Liver (tissue), 9 donors: ENCODE data around the gene DIS3L2. TPM values are rescaled to one million over a fixed set of nuclear protein-coding genes. Genes with fewer than 3 reads are reported as not detected.

ENCODE experiments used
- DNase-seq: peaks from one replicate; pipeline ENCODE4 v3.0.0-alpha.2; 2017; ENCODE audit warnings: low spot score
- H3K27ac ChIP-seq, 2 donors: one replicate each; pipeline ENCODE4 v1.7.0; 2013; ENCODE audit warnings: inconsistent platforms in 2 of 2, low read length in 2 of 2, control low read depth in 1 of 2, low read depth in 1 of 2, mild to moderate bottlenecking in 1 of 2
- H3K27me3 ChIP-seq, 4 donors: one replicate each; pipeline versions ENCODE4 v1.6.1 to v1.7.0; 2013; ENCODE audit warnings: low read length in 3 of 4, inconsistent platforms in 1 of 4, mild to moderate bottlenecking in 1 of 4, moderate library complexity in 1 of 4; ENCODE audit not compliant: control insufficient read depth in 4 of 4, insufficient read depth in 4 of 4
- H3K36me3 ChIP-seq, 4 donors: one replicate each; pipeline versions ENCODE4 v1.6.1 to v1.7.0; 2013; ENCODE audit warnings: low read length in 3 of 4, mild to moderate bottlenecking in 3 of 4, low read depth in 1 of 4, moderate library complexity in 1 of 4; ENCODE audit not compliant: control insufficient read depth in 4 of 4, insufficient read depth in 3 of 4
- H3K4me1 ChIP-seq, 4 donors: one replicate each; pipeline versions ENCODE4 v1.6.1 to v1.7.0; 2013; ENCODE audit warnings: low read length in 3 of 4, mild to moderate bottlenecking in 3 of 4, moderate library complexity in 1 of 4; ENCODE audit not compliant: control insufficient read depth in 4 of 4, insufficient read depth in 4 of 4
- H3K4me3 ChIP-seq, 3 donors: one replicate each; pipeline versions ENCODE4 v1.6.1 to v1.7.0; 2013; ENCODE audit warnings: low read length in 3 of 3, control low read depth in 1 of 3, low read depth in 1 of 3, mild to moderate bottlenecking in 1 of 3
- H3K9ac ChIP-seq, 2 donors: one replicate each; pipeline ENCODE4 v1.7.0; 2013; ENCODE audit warnings: low read length in 2 of 2, mild to moderate bottlenecking in 2 of 2, moderate library complexity in 2 of 2, control low read depth in 1 of 2, low read depth in 1 of 2
- H3K9me3 ChIP-seq, 4 donors: one replicate each; pipeline versions ENCODE4 v1.6.1 to v1.7.0; 2013; ENCODE audit warnings: low read length in 3 of 4; ENCODE audit not compliant: control insufficient read depth in 4 of 4
- ATF3 ChIP-seq: IDR thresholded peaks from 2 replicates; pipeline ENCODE4 v1.6.1; 2016; ENCODE audit warnings: antibody characterized with exemption
- EGR1 ChIP-seq, 2 donors: IDR thresholded peaks; 2 replicates each; pipeline ENCODE4 v1.6.1; 2016 to 2018; ENCODE audit warnings: antibody characterized with exemption in 2 of 2, low read depth in 2 of 2
- FOXA1 ChIP-seq: IDR thresholded peaks from 2 replicates; pipeline ENCODE4 v1.6.1; 2016; ENCODE audit warnings: antibody characterized with exemption
- GABPA ChIP-seq, 2 donors: IDR thresholded peaks in 1 of 2; conservative IDR thresholded peaks in 1 of 2; 2 replicates each; pipeline ENCODE4 v1.6.1; 2016; ENCODE audit warnings: antibody characterized with exemption in 2 of 2, mild to moderate bottlenecking in 1 of 2, moderate library complexity in 1 of 2
- HNF4A ChIP-seq, 2 donors: conservative IDR thresholded peaks; 2 replicates each; pipeline ENCODE4 v1.6.1; 2016; ENCODE audit warnings: antibody characterized with exemption in 2 of 2, mild to moderate bottlenecking in 2 of 2
- JUND ChIP-seq, 2 donors: IDR thresholded peaks; 2 replicates each; pipeline ENCODE4 v1.6.1; 2016; ENCODE audit warnings: antibody characterized with exemption in 2 of 2
- MAX ChIP-seq: IDR thresholded peaks from 2 replicates; pipeline ENCODE4 v1.6.1; 2016; ENCODE audit warnings: antibody characterized with exemption
- RAD21 ChIP-seq, 2 donors: IDR thresholded peaks; 2 replicates each; pipeline ENCODE4 v1.6.1; 2016; ENCODE audit warnings: antibody characterized with exemption in 2 of 2, mild to moderate bottlenecking in 2 of 2
- REST ChIP-seq: IDR thresholded peaks from 2 replicates; pipeline ENCODE4 v1.6.1; 2016; ENCODE audit warnings: antibody characterized with exemption, mild to moderate bottlenecking
- TAF1 ChIP-seq: conservative IDR thresholded peaks from 2 replicates; pipeline ENCODE4 v1.6.1; 2016; ENCODE audit warnings: antibody characterized with exemption, mild to moderate bottlenecking
- YY1 ChIP-seq: IDR thresholded peaks from 2 replicates; pipeline ENCODE4 v1.6.1; 2016; ENCODE audit warnings: antibody characterized with exemption, mild to moderate bottlenecking
- ZBTB33 ChIP-seq: IDR thresholded peaks from 2 replicates; pipeline ENCODE4 v1.6.1; 2016; ENCODE audit warnings: antibody characterized with exemption
- WGBS: extraction: QIAGEN DNeasy Blood & Tissue Kit; methylation state at CpG from one replicate; pipeline ENCODE4 v1.1.7; 2013; 5-methylcytosine and 5-hydroxymethylcytosine counted together
- polyA plus RNA-seq, 2 donors: library from polyadenylated mRNA; stranded (reverse) in 1 of 2; unstranded in 1 of 2; fragments of 200-250 nt in 1 of 2; fragments of >200 nt in 1 of 2; fragmentation: Nextera tagmentation in 1 of 2; extraction: Ambion mirVana in 1 of 2; gene quantifications; one replicate each; pipeline versions ENCODE4 v1.2.1 to v1.2.3, GENCODE V29; 2013 to 2015
- total RNA-seq, 2 donors: library from RNA; depleted of rRNA; stranded (reverse); fragments of >200 nt; gene quantifications; one replicate each; pipeline ENCODE4 v1.2.3, GENCODE V29; 2014
- donor health status: healthy.
- donor health status: healthy.
- donor health status: healthy.
- donor health status: healthy.
- donor health status: healthy.

Gene DIS3L2
- total and polyA plus RNA-seq, 4 donors, result 5.7 to 21.5 (median 8.8) TPM

GRCh38 chr2:232299927-232300674, 338.6 kb downstream of the DIS3L2 start:
- no peak overlapping the region for H3K9ac ChIP-seq
- 94% methylated on average over 6 of the region's 6 CpGs for WGBS
- no peak for TF ChIP-seq YY1
- TF ChIP-seq REST, result no peak
- no peak for TF ChIP-seq GABPA (IDR thresholded peaks at IDR 0.05 in 1 of 2, conservative IDR thresholded peaks at IDR 0.05 in 1 of 2)
- no peak for TF ChIP-seq TAF1
- no peak for TF ChIP-seq JUND (IDR thresholded peaks at IDR 0.05)
- no peak for TF ChIP-seq FOXA1
- no peak for TF ChIP-seq RAD21 (IDR thresholded peaks at IDR 0.05)
- no peak for TF ChIP-seq ATF3
- TF ChIP-seq HNF4A (conservative IDR thresholded peaks at IDR 0.05), result no peak
- no peak for TF ChIP-seq EGR1 (IDR thresholded peaks at IDR 0.05; ENCODE audit: low read depth in 2 of 2)
- TF ChIP-seq MAX, result no peak

GRCh38 chr2:232300894-232301387, 339.4 kb downstream of the DIS3L2 start:
- WGBS, result 75% methylated on average over 6 of the region's 6 CpGs
- Histone ChIP-seq H3K4me1 (no peaks in the 10 kb centered on the region), H3K9ac (no peak overlapping the region), H3K27ac (no peak overlapping the region), H3K36me3 (peaks cover 0 to 15% (median 5%) of the 10 kb centered on the region in 4 donors), H3K27me3 (no peaks in the 10 kb centered on the region), H3K9me3 (peaks cover 0 to 3% (median 0%) of the 10 kb centered on the region in 4 donors), H3K4me3 (no peak overlapping the region)
- no peak for TF ChIP-seq FOXA1
- no peak for DNase-seq

More at GRCh38 chr2:232299927-232300674, 338.6 kb downstream of the DIS3L2 start:
- H3K9me3 ChIP-seq, result peaks cover 0 to 3% (median 0%) of the 10 kb centered on the region in 4 donors
- no peak for DNase-seq
- H3K36me3 ChIP-seq, result peaks cover 0 to 15% (median 5%) of the 10 kb centered on the region in 4 donors
- no peak overlapping the region for H3K4me3 ChIP-seq
- no peaks in the 10 kb centered on the region for H3K4me1 ChIP-seq
- no peaks in the 10 kb centered on the region for H3K27me3 ChIP-seq
- no peak overlapping the region for H3K27ac ChIP-seq

GRCh38 chr2:232304236-232304635, 342.7 kb downstream of the DIS3L2 start:
- no peak for DNase-seq
- no peaks in the 10 kb centered on the region for H3K27me3 ChIP-seq
- peaks cover 0 to 3% (median 0%) of the 10 kb centered on the region in 4 donors for H3K9me3 ChIP-seq
- H3K36me3 ChIP-seq, result peaks cover 0 to 15% (median 3%) of the 10 kb centered on the region in 4 donors
- H3K9ac ChIP-seq, result no peak overlapping the region
- WGBS, result 97% methylated on average over 6 of the region's 6 CpGs
- H3K4me3 ChIP-seq, result no peak overlapping the region
- H3K4me1 ChIP-seq, result no peaks in the 10 kb centered on the region
- TF ChIP-seq ZBTB33, result no peak
- TF ChIP-seq MAX, result no peak
- no peak overlapping the region for H3K27ac ChIP-seq
